GM12878 (cell line): ENCODE measurements around the gene RASSF4. TPM values are rescaled to one million over a fixed set of nuclear protein-coding genes. Genes with fewer than 3 reads are reported as not detected.

ENCODE experiments used
- ATAC-seq: fragments of 200-7000 bp; cut with Tn5 transposase; 3 replicates; pipeline ENCODE4 v1.9.1; 2020; ENCODE audit warnings: mild to moderate bottlenecking, moderate library complexity
- BruUV-seq: library from RNA; stranded (reverse); fragments of 400-500 nt; replicated peaks from 2 replicates; lab custom pipeline; 2021; lab: Mats Ljungman, UMichigan
- CTCF ChIA-PET: fragments of 300-600 bp; sonication (Branson Sonifier 250); formaldehyde crosslinking; extraction: SDS; loops from one replicate; lab custom pipeline; 2021; ENCODE audit warnings: inconsistent platforms; lab: Yijun Ruan, JAX
- POLR2A ChIA-PET: fragments of 350-600 bp; formaldehyde crosslinking; extraction: SDS; loops from one replicate; lab custom pipeline; 2021; ENCODE audit warnings: inconsistent platforms; lab: Charles Lee
- RAD21 ChIA-PET: fragments of 300-600 bp; sonication (Branson Sonifier 250); formaldehyde crosslinking; loops from one replicate; lab custom pipeline; 2023; ENCODE audit warnings: antibody characterized with exemption; ENCODE audit not compliant: unreplicated experiment; lab: Charles Lee
- SMC1A ChIA-PET: fragments of 300-600 bp; sonication (Branson Sonifier 250); formaldehyde crosslinking; loops from one replicate; lab custom pipeline; 2023; ENCODE audit not compliant: unreplicated experiment, uncharacterized antibody; lab: Charles Lee
- DNase-seq: peaks from one replicate; pipeline ENCODE4 v3.0.0-alpha.2; 2011; ENCODE audit warnings: low read depth, low spot score
- FAIRE-seq: peaks from 3 replicates; lab custom pipeline; 2011; peaks lifted over from hg19 to GRCh38; lab: Jason Lieb, UNC
- H2AFZ ChIP-seq: 2 replicates; pipeline ENCODE4 v1.6.0; 2011; ENCODE audit warnings: low read depth, low read length, control low read depth; ENCODE audit not compliant: control insufficient read depth
- H3K27ac ChIP-seq: 2 replicates; pipeline ENCODE4 v1.5.1; 2011; ENCODE audit warnings: control low read depth; ENCODE audit not compliant: control insufficient read depth, insufficient read depth
- H3K27me3 ChIP-seq, 2 experiments: replicated peaks in 1 of 2; 2 replicates each; pipeline versions ENCODE4 v1.6.0 to v1.6.1; 2011; ENCODE audit warnings: low read length in 1 of 2; ENCODE audit not compliant: control insufficient read depth in 2 of 2, insufficient read depth in 2 of 2
- H3K36me3 ChIP-seq, 2 experiments: 2 replicates each; pipeline ENCODE4 v1.5.1; 2011; ENCODE audit warnings: low read length in 1 of 2; ENCODE audit not compliant: control insufficient read depth in 2 of 2, insufficient read depth in 2 of 2
- H3K4me1 ChIP-seq: 2 replicates; pipeline ENCODE4 v1.6.1; 2011; ENCODE audit warnings: mild to moderate bottlenecking, low read length, moderate library complexity, mixed read lengths; ENCODE audit not compliant: control insufficient read depth, insufficient read depth
- H3K4me2 ChIP-seq: 2 replicates; pipeline ENCODE4 v1.6.0; 2011; ENCODE audit warnings: control low read depth; ENCODE audit not compliant: control insufficient read depth, insufficient read depth
- H3K4me3 ChIP-seq: fragments of 200-600 bp; sonication (generic); 2 replicates; pipeline ENCODE4 v1.5.1; 2016
- H3K79me2 ChIP-seq: 2 replicates; pipeline ENCODE4 v1.6.0; 2011; ENCODE audit warnings: low read length; ENCODE audit not compliant: control insufficient read depth, insufficient read depth
- H3K9ac ChIP-seq: 2 replicates; pipeline ENCODE4 v1.8.0; 2011; ENCODE audit warnings: low read length, control low read depth, mixed read lengths; ENCODE audit not compliant: control insufficient read depth, insufficient read depth
- H3K9me3 ChIP-seq: replicated peaks from 3 replicates; pipeline ENCODE4 v1.5.1; 2011; ENCODE audit warnings: mild to moderate bottlenecking, low read length; ENCODE audit not compliant: control insufficient read depth, insufficient read depth
- H4K20me1 ChIP-seq: 2 replicates; pipeline ENCODE4 v1.6.0; 2011; ENCODE audit not compliant: control insufficient read depth, insufficient read depth
- BMI1 ChIP-seq: fragments of 450-650 bp; IDR thresholded peaks from 2 replicates; pipeline ENCODE4 v1.6.1; 2016; ENCODE audit warnings: mild to moderate bottlenecking, moderate library complexity, borderline replicate concordance
- DPF2 ChIP-seq: fragments of 450-650 bp; IDR thresholded peaks from 2 replicates; pipeline ENCODE4 v1.6.1; 2017; ENCODE audit warnings: mild to moderate bottlenecking
- EED ChIP-seq: sonication (generic); IDR thresholded peaks from 2 replicates; pipeline ENCODE4 v1.6.1; 2016; ENCODE audit warnings: antibody characterized with exemption, low read depth
- GABPA ChIP-seq: IDR thresholded peaks from 2 replicates; pipeline ENCODE4 v1.6.1; 2014; ENCODE audit warnings: antibody characterized with exemption, low read depth, mild to moderate bottlenecking, inconsistent platforms
- HCFC1 ChIP-seq: fragments of 150-350 bp; IDR thresholded peaks from 2 replicates; pipeline ENCODE4 v1.6.1; 2014; ENCODE audit warnings: low read length
- HDAC2 ChIP-seq: fragments of 200-600 bp; sonication (generic); IDR thresholded peaks from 2 replicates; pipeline ENCODE4 v1.6.1; 2017
- HDAC6 ChIP-seq: fragments of 200-600 bp; sonication (generic); IDR thresholded peaks from one replicate; pipeline ENCODE4 v1.8.0; 2017; ENCODE audit warnings: antibody characterized with exemption; ENCODE audit not compliant: unreplicated experiment
- PML ChIP-seq: IDR thresholded peaks from 2 replicates; pipeline ENCODE4 v1.6.1; 2012; ENCODE audit warnings: low read length, inconsistent platforms
- RAD21 ChIP-seq: IDR thresholded peaks from 2 replicates; pipeline ENCODE4 v1.6.1; 2011; ENCODE audit warnings: mild to moderate bottlenecking, low read depth, low read length, moderate library complexity; ENCODE audit not compliant: insufficient read depth
- RBBP5 ChIP-seq: fragments of 200-600 bp; sonication (generic); conservative IDR thresholded peaks from 2 replicates; pipeline ENCODE4 v1.6.1; 2016
- RELA ChIP-seq: fragments of 450-650 bp; IDR thresholded peaks from 2 replicates; pipeline ENCODE4 v1.8.0; 2014; ENCODE audit warnings: borderline replicate concordance; ENCODE audit not compliant: partially characterized antibody
- RFX5 ChIP-seq: IDR thresholded peaks from 2 replicates; pipeline ENCODE4 v1.6.1; 2011; ENCODE audit warnings: low read depth, low read length, improper control_type of control experiment
- SRF ChIP-seq, 2 experiments: IDR thresholded peaks; 2 replicates each; pipeline ENCODE4 v1.6.1; 2011; ENCODE audit warnings: low read depth in 2 of 2, low read length in 2 of 2, mild to moderate bottlenecking in 1 of 2, moderate library complexity in 1 of 2
- WRNIP1 ChIP-seq: IDR thresholded peaks from 2 replicates; pipeline ENCODE4 v1.6.1; 2011; ENCODE audit warnings: low read depth, low read length, improper control_type of control experiment, borderline replicate concordance
- YY1 ChIP-seq: IDR thresholded peaks from 2 replicates; pipeline ENCODE4 v1.6.1; 2011; ENCODE audit warnings: low read depth, mild to moderate bottlenecking, low read length
- WGBS: methylation state at CpG from one replicate; pipeline ENCODE4 v1.1.6; 2016; ENCODE audit warnings: low lambda C conversion rate; ENCODE audit not compliant: insufficient replicate concordance, insufficient coverage; ENCODE audit errors: missing lambda C conversion rate; 5-methylcytosine and 5-hydroxymethylcytosine counted together
- in situ Hi-C: fragments of 300-500 bp; cut with MboI; formaldehyde crosslinking; loops from 9 replicates; pipeline ENCODE4 v1.14.3; 2018; ENCODE audit warnings: mixed read lengths
- intact Hi-C: fragments of 100-400 bp; cut with micrococcal nuclease; formaldehyde crosslinking; loops from one replicate; pipeline ENCODE4 v1.14.2; 2022; ENCODE audit not compliant: unreplicated experiment
- polyA plus RNA-seq, 11 experiments: library from polyadenylated mRNA; depleted of rRNA in 4 of 11; unstranded in 6 of 11; stranded (reverse) in 5 of 11; fragments of >200 nt; fragmentation: Nextera tagmentation in 4 of 11; fragmentation: Illumina TruSeq in 1 of 11; extraction: Ambion mirVana in 4 of 11; extraction: Trizol in 1 of 11; gene quantifications; 1 replicate in 1 of 11; 2 replicates in 10 of 11; pipeline versions ENCODE4 v1.2.1 to v1.2.3, GENCODE V29; 2011 to 2016; ENCODE audit warnings: inconsistent platforms in 2 of 11, missing spikeins in 2 of 11, low read depth in 1 of 11
- total RNA-seq, 4 experiments: library from RNA; depleted of rRNA in 3 of 4; stranded (reverse); fragments of >200 nt in 3 of 4; fragmentation: Illumina TruSeq in 1 of 4; extraction: Trizol in 1 of 4; gene quantifications; 2 replicates each; pipeline versions ENCODE4 v1.2.1 to v1.2.3, GENCODE V29; 2013 to 2021
- TF ChIP-seq, protein P1 (sequence below): fragments of 450-650 bp; IDR thresholded peaks from 2 replicates; pipeline ENCODE4 v1.6.1; 2018; ENCODE audit warnings: borderline replicate concordance, mild to moderate bottlenecking; ENCODE audit not compliant: partially characterized antibody
- TF ChIP-seq, protein P2 (sequence below): IDR thresholded peaks from 2 replicates; pipeline ENCODE4 v1.6.1; 2011; ENCODE audit warnings: borderline replicate concordance, low read depth, mild to moderate bottlenecking, moderate library complexity, low read length; ENCODE audit not compliant: insufficient read depth, poor library complexity, severe bottlenecking

RASSF4 gene
- total and polyA plus RNA-seq, 10 of the 15 experiments (the other 5 are each of a cell fraction or from before 2014, with no cell fraction given) = 3.7 to 71.1 (median 16.8) TPM

DNA sequence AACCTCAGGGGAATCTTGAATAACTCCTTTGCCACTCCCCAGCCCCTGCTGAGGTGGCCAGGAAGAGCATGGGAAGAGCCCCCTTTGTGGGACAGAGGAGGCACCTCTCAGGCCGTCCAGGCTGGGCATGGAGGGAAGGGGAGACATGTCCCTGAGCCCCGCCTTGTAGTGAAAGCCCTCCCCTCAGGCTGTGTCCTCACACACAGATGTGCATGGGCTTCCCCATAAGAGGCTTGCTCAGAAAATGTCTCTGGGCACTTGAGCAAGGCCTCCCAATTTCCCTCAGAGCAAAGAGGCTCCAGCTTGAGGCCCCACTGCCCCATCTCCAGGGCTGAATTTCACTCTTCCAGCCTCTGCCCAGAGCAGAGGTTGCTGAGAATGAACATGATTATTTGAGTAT is 44.7 kb upstream of the RASSF4 start:
- DNase-seq (no peak), FAIRE-seq (no peak), ATAC-seq (no peak)
- no peak overlapping the region for H3K9ac ChIP-seq
- H3K27me3 ChIP-seq = no peaks in the 10 kb centered on the region; a peak in 1 of 4 replicates
- H3K4me2 ChIP-seq = no peak overlapping the region
- no peak overlapping the region for H3K4me3 ChIP-seq
- RAD21 ChIA-PET = no interaction called here
- POLR2A ChIA-PET = no interaction called here
- H4K20me1 ChIP-seq = no peaks in the 10 kb centered on the region
- no peak for TF ChIP-seq GABPA
- no peak for TF ChIP-seq HDAC6
- no peak for TF ChIP-seq SRF (IDR thresholded peaks at IDR 0.05; ENCODE audit: low read depth in 2 of 2, low read length in 2 of 2)
- TF ChIP-seq HCFC1 = no peak
- TF ChIP-seq RELA = no peak
- TF ChIP-seq DPF2 = no peak
- TF ChIP-seq RFX5 = no peak
- no peak for TF ChIP-seq EED
- no peak for TF ChIP-seq YY1
- TF ChIP-seq RAD21 = no peak
- SMC1A ChIA-PET = no interaction called here
- H3K36me3 ChIP-seq = no peaks in the 10 kb centered on the region
- in situ Hi-C loops = no loop called here
- H3K79me2 ChIP-seq = no peaks in the 10 kb centered on the region
- BruUV-seq = no TSS peak
- no peak overlapping the region for H2AFZ ChIP-seq
- H3K27ac ChIP-seq = no peak overlapping the region
- CTCF ChIA-PET = no interaction called here
- WGBS = 33% methylated on average over 2 of the region's 2 CpGs
- intact Hi-C loops = no loop called here
- H3K9me3 ChIP-seq = no peaks in the 10 kb centered on the region; the same call in 2 of the 3 replicates
- peaks cover 5% of the 10 kb centered on the region; the same call in 1 of the 2 replicates for H3K4me1 ChIP-seq

DNA sequence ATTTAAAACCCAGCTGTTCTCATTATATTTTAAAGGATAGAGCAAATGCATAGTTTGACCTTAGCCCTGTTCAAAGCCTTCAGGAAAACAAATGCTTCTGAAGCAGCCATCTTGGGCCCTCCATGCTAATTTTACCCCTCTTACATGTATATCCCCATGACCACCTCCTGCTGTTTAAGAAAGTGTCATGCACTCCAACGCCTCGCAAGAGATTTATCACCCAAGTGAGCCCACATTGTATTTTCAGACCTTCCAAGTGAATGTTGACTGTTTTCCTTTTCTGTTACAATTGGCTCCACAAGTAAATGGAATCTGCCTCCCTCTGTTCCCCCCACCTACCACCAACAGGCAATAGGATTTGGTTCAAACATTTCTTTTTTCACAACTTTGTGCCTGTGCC is 43.2 kb upstream of the RASSF4 start:
- POLR2A ChIA-PET = no interaction called here
- CTCF ChIA-PET = no interaction called here
- FAIRE-seq (no peak), DNase-seq (no peak), ATAC-seq (no peak)
- in situ Hi-C loops = no loop called here
- H3K36me3 ChIP-seq = no peaks in the 10 kb centered on the region
- no peak overlapping the region for H3K9ac ChIP-seq
- no peaks in the 10 kb centered on the region for H3K79me2 ChIP-seq
- peaks cover 5% of the 10 kb centered on the region; the same call in 1 of the 2 replicates for H3K4me1 ChIP-seq
- no peaks in the 10 kb centered on the region for H4K20me1 ChIP-seq
- no peak overlapping the region for H3K4me2 ChIP-seq
- no peak overlapping the region for H2AFZ ChIP-seq
- no TSS peak for BruUV-seq
- SMC1A ChIA-PET = no interaction called here
- no peak overlapping the region for H3K27ac ChIP-seq
- RAD21 ChIA-PET = no interaction called here
- intact Hi-C loops = no loop called here
- H3K9me3 ChIP-seq = no peaks in the 10 kb centered on the region; the same call in 2 of the 3 replicates
- WGBS = 63% methylated on average over 2 of the region's 2 CpGs
- H3K4me3 ChIP-seq = no peak overlapping the region
- H3K27me3 ChIP-seq = peaks cover 0 to 1% of the 10 kb centered on the region in 2 experiments; a peak in 2 of 4 replicates
- no peak for TF ChIP-seq HDAC2
- no peak for TF ChIP-seq RBBP5
- TF ChIP-seq, protein P1, sequence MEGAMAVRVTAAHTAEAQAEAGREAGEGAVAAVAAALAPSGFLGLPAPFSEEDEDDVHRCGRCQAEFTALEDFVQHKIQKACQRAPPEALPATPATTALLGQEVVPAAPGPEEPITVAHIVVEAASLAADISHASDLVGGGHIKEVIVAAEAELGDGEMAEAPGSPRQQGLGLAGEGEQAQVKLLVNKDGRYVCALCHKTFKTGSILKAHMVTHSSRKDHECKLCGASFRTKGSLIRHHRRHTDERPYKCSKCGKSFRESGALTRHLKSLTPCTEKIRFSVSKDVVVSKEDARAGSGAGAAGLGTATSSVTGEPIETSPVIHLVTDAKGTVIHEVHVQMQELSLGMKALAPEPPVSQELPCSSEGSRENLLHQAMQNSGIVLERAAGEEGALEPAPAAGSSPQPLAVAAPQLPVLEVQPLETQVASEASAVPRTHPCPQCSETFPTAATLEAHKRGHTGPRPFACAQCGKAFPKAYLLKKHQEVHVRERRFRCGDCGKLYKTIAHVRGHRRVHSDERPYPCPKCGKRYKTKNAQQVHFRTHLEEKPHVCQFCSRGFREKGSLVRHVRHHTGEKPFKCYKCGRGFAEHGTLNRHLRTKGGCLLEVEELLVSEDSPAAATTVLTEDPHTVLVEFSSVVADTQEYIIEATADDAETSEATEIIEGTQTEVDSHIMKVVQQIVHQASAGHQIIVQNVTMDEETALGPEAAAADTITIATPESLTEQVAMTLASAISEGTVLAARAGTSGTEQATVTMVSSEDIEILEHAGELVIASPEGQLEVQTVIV = no peak
- no peak for TF ChIP-seq BMI1
- no peak for TF ChIP-seq RFX5
- no peak for TF ChIP-seq PML
- TF ChIP-seq, protein P2, sequence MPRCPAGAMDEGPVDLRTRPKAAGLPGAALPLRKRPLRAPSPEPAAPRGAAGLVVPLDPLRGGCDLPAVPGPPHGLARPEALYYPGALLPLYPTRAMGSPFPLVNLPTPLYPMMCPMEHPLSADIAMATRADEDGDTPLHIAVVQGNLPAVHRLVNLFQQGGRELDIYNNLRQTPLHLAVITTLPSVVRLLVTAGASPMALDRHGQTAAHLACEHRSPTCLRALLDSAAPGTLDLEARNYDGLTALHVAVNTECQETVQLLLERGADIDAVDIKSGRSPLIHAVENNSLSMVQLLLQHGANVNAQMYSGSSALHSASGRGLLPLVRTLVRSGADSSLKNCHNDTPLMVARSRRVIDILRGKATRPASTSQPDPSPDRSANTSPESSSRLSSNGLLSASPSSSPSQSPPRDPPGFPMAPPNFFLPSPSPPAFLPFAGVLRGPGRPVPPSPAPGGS = no peak
- TF ChIP-seq WRNIP1 = no peak
